ENCODE data around the gene TRIM13. TPM values are rescaled to one million over a fixed set of nuclear protein-coding genes. Genes with fewer than 3 reads are reported as not detected.

The TRIM13 gene
- total RNA-seq, 1 donor, result 25.6 TPM

DNA sequence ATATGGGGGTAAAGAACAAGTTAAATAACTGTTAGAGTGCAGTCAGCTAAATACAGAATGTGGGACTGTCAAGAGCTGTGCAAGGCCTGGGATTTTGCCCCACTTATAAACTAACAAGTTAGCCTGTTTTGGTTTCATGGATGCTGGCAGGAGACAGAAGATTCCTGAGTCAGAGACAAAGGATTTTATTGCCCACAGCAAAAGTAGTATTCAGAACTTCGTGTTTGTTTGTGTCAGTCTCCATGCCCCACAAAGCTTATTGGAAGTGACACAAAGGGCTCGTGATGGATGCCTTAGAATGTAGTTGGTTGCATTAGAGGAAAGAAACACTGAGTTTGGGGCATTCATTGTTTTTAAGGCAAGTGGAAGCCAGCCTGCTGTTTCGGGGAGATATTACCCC lies 38.5 kb upstream of the TRIM13 start:
- peak; percentile 8 for DNase-seq (ENCODE audit: low read depth)
- no peak overlapping the region for H3K4me3 ChIP-seq (ENCODE audit: low read depth, low read length)
- TF ChIP-seq, protein P1, sequence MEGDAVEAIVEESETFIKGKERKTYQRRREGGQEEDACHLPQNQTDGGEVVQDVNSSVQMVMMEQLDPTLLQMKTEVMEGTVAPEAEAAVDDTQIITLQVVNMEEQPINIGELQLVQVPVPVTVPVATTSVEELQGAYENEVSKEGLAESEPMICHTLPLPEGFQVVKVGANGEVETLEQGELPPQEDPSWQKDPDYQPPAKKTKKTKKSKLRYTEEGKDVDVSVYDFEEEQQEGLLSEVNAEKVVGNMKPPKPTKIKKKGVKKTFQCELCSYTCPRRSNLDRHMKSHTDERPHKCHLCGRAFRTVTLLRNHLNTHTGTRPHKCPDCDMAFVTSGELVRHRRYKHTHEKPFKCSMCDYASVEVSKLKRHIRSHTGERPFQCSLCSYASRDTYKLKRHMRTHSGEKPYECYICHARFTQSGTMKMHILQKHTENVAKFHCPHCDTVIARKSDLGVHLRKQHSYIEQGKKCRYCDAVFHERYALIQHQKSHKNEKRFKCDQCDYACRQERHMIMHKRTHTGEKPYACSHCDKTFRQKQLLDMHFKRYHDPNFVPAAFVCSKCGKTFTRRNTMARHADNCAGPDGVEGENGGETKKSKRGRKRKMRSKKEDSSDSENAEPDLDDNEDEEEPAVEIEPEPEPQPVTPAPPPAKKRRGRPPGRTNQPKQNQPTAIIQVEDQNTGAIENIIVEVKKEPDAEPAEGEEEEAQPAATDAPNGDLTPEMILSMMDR (IDR thresholded peaks at IDR 0.05; ENCODE audit: insufficient read depth, low read length), result no peak

DNA sequence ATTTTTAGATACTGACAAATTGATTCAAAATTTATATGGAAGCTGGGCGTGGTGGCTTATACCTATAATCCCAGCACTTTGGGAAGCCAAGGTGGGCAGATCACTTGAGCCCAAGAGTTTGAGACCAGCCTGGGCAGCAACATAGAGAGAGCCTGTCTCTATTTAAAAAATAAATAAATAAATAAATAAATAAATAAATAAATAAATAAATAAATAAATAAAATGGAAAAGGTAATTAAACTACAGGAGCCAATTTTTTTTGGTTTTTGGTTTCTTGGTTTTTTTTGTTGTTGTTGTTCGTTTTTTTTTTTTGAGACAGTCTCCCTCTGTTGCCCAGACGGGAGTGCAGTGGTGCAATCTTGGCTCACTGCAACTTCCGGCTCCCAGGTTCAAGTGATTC lies 29.4 kb upstream of the TRIM13 start:
- TF ChIP-seq, protein P1 (IDR thresholded peaks at IDR 0.05; ENCODE audit: insufficient read depth, low read length), result no peak
- no peak overlapping the region for H3K4me3 ChIP-seq (ENCODE audit: low read depth, low read length)
- DNase-seq (ENCODE audit: low read depth), result no peak

DNA sequence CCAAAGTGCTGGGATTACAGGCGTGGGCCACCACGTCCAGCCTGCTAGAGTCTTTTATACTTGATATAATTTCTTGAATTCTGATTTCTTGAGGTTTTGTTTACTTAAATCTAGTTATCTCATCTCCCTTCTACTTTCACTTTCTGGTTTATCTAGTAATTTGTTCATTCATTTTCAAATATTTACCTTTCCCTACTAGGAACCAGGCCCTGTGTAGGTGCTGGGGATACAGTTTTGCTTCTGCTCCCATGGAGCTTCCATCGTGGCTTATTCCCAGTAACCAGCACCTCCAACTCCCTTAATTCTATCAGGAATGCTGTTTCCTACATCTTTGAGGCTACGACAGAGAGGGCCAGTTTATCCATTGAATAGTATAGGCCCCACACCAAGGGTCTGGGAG lies 24.1 kb upstream of the TRIM13 start:
- H3K4me3 ChIP-seq (ENCODE audit: low read depth, low read length), result no peak overlapping the region
- TF ChIP-seq, protein P1 (IDR thresholded peaks at IDR 0.05; ENCODE audit: insufficient read depth, low read length), result no peak
- DNase-seq (ENCODE audit: low read depth), result no peak

DNA sequence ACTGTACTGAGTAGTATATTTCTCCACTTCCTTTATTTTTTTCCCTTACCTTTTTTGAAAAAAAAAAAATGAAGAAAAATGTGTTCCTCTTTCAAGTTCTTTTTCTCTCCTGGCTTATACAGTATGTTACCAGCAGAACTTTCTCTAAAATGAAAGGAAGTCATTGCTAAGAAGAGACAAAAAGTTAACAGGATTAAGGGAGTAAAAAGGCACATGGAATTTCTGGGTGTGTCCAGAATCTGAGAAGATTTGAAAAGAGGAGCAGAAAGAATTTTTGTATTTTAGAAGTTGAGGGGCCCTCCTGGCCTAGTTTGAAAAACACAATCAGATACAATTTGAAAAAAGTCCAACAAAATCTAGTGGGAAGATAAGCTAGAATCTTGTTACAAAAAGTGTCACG lies 21.0 kb upstream of the TRIM13 start:
- TF ChIP-seq, protein P1 (IDR thresholded peaks at IDR 0.05; ENCODE audit: insufficient read depth, low read length), result no peak
- DNase-seq (ENCODE audit: low read depth), result no peak

DNA sequence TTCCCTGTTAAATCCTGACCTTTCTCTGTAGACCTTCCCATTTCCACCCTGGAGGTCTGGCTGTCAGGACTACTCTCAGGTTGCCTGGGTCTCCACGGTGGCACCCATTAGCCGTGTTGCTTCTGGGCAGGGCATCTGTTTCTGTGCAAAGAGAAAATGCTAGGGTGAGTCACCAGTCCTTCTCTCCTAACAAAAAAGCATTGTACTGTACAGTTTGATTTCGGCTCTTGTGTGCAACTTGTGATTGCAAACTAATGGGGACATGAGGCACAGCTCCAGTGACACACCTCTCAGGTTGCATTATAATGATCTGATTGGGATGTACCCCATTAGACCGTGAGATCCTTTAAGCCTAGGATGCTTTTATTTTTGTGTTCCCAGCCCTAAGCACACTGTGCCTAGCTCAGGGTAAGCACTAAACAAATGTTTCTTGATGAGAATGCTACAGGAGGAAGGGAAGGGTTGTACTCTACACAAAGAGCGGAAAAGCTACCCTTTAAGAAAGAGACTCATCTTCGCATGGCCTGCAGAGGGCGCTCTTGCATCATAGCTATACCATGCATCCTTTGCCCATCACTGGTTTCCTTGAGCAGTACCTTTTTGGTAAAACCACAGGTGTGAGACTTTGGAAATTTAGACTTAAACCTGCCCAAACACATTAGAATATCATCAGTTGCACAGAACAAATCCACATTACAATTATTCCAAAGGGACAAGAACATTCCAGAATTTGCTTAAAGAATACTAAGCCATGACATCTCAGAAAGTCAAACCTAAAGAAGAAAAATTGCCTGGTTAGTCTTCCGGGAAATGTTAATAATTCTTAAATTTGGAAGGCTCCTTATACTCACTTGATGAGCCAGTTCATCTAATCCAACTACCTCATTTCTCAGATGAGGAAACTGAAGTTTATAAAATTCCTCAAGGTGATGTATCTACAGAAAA lies 20.3 kb upstream of the TRIM13 start:
- no peak overlapping the region for H3K4me3 ChIP-seq (ENCODE audit: low read depth, low read length)
- TF ChIP-seq, protein P1 (IDR thresholded peaks at IDR 0.05; ENCODE audit: insufficient read depth, low read length), result peak; percentile 91
- DNase-seq (ENCODE audit: low read depth), result peak; percentile 81

More for the DNA sequence above, 21.0 kb upstream of the TRIM13 start:
- no peak overlapping the region for H3K4me3 ChIP-seq (ENCODE audit: low read depth, low read length)

DNA sequence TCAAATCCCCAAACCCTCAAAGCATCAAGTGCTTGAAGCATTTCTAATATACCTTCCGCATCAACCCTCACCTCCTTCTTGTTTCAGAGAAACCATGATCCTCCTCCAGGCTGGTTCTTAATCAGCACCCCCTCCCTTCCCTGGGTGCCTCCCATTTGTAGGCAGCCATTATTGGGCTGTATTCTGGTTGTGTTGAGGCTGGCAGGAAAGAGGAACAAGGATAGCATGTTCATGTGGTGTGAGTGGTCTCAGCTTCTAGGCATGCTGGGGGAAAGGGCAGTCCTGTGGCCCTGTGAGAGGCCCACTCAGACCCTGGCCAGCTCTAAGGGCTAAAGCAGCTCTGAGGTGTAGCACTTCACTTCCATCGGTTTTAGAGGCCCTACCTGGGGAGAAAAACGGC lies 18.9 kb upstream of the TRIM13 start:
- DNase-seq (ENCODE audit: low read depth), result no peak
- TF ChIP-seq, protein P1 (IDR thresholded peaks at IDR 0.05; ENCODE audit: insufficient read depth, low read length), result no peak
- H3K4me3 ChIP-seq (ENCODE audit: low read depth, low read length), result no peak overlapping the region

All from fibroblast of the aortic adventitia (primary cell).